ENCODE data around the gene FLOT1. TPM values are rescaled to one million over a fixed set of nuclear protein-coding genes. Genes with fewer than 3 reads are reported as not detected.

Gene FLOT1
- total RNA-seq, 1 donor from 2014 or later, result 77.6 TPM

DNA sequence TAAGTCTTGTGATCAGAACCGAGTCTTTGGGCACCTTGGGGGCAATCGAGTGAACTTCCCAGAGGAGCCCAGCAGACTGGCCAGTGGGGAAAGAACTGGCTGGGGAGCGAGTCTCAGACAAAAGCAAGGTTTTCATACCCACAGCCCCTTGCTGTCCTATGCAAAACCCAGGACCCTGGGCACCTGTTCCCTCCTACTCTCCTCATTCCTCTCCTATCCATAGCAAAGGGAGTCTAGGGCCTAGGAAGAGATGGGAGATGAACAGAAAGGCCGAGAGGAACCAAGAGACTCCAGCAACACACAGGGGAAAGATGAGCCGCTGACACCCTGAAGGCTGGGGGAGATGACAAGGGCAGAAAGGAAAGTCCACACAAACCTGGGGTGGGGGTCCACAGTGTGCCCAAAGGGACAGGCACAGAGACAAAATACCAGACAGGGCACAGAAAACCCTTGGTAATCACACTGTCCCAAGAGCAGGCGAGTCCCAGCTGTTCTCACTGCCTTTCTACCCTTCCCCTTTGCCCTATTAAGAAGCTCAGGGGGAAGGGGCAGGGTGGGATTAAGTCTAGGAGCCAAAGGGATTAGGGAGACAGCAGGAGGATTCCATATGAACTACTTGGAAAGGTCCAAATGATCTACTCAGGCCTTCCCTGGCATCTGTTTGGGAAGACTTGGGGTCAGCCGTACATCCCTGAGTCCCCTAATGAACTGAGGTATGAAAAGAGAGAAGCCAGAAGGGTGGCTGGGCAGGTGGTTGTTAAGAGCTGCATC lies 62.5 kb downstream of the FLOT1 start:
- peak overlapping the region; percentile 100 for H3K4me2 ChIP-seq (ENCODE audit: low read length)
- H2AFZ ChIP-seq (ENCODE audit: low read depth, low read length), result no peak overlapping the region
- H3K4me1 ChIP-seq (ENCODE audit: insufficient read depth, low read length), result peaks cover 33% of the 10 kb centered on the region
- FAIRE-seq, result no peak
- H3K79me2 ChIP-seq (ENCODE audit: insufficient read depth, low read length), result peaks cover 82% of the 10 kb centered on the region
- H4K20me1 ChIP-seq (ENCODE audit: insufficient read depth, low read length), result peaks cover 87% of the 10 kb centered on the region
- peak overlapping the region; percentile 41 for H3K4me3 ChIP-seq (ENCODE audit: insufficient read depth, low read depth, low read length)
- H3K36me3 ChIP-seq (ENCODE audit: insufficient read depth, low read length), result peaks cover 37% of the 10 kb centered on the region
- H3K9me3 Mint-ChIP-seq (ENCODE audit: unreplicated experiment), result no peaks in the 10 kb centered on the region
- no peaks in the 10 kb centered on the region for H3K27me3 Mint-ChIP-seq (ENCODE audit: low read depth, unreplicated experiment)
- H3K27ac Mint-ChIP-seq (ENCODE audit: unreplicated experiment), result peak overlapping the region; percentile 7
- H3K9ac ChIP-seq (ENCODE audit: low read length), result peak overlapping the region; percentile 98
- H3K4me3 Mint-ChIP-seq (ENCODE audit: unreplicated experiment), result peak overlapping the region; percentile 98
- peaks cover 28% of the 10 kb centered on the region for H3K36me3 Mint-ChIP-seq (ENCODE audit: low read depth, unreplicated experiment)
- no peak for DNase-seq (ENCODE audit: low read depth)
- H3K9me3 ChIP-seq (ENCODE audit: insufficient read depth, low read depth, low read length), result no peaks in the 10 kb centered on the region
- peaks cover 23% of the 10 kb centered on the region for H3K4me1 Mint-ChIP-seq (ENCODE audit: low read depth, unreplicated experiment)
- TF ChIP-seq EZH2 (IDR thresholded peaks at IDR 0.05; ENCODE audit: insufficient read depth, low read length), result no peak
- TF ChIP-seq, protein P1, sequence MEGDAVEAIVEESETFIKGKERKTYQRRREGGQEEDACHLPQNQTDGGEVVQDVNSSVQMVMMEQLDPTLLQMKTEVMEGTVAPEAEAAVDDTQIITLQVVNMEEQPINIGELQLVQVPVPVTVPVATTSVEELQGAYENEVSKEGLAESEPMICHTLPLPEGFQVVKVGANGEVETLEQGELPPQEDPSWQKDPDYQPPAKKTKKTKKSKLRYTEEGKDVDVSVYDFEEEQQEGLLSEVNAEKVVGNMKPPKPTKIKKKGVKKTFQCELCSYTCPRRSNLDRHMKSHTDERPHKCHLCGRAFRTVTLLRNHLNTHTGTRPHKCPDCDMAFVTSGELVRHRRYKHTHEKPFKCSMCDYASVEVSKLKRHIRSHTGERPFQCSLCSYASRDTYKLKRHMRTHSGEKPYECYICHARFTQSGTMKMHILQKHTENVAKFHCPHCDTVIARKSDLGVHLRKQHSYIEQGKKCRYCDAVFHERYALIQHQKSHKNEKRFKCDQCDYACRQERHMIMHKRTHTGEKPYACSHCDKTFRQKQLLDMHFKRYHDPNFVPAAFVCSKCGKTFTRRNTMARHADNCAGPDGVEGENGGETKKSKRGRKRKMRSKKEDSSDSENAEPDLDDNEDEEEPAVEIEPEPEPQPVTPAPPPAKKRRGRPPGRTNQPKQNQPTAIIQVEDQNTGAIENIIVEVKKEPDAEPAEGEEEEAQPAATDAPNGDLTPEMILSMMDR (IDR thresholded peaks at IDR 0.05; ENCODE audit: insufficient read depth, low read depth, low read length), result no peak
- H3K27ac ChIP-seq (ENCODE audit: low read depth, low read length), result peak overlapping the region; percentile 8
- H3K27me3 ChIP-seq (ENCODE audit: insufficient read depth, low read length), result no peaks in the 10 kb centered on the region

GRCh38 chr6:30678964-30679726 lies 63.3 kb downstream of the FLOT1 start:
- Histone ChIP-seq H3K27me3 (ENCODE audit: insufficient read depth, low read length) (no peaks in the 10 kb centered on the region), H3K4me1 (ENCODE audit: insufficient read depth, low read length) (peaks cover 31% of the 10 kb centered on the region), H3K4me3 (ENCODE audit: insufficient read depth, low read depth, low read length) (peak overlapping the region; percentile 41), H4K20me1 (ENCODE audit: insufficient read depth, low read length) (peaks cover 81% of the 10 kb centered on the region), H3K79me2 (ENCODE audit: insufficient read depth, low read length) (peaks cover 74% of the 10 kb centered on the region), H2AFZ (ENCODE audit: low read depth, low read length) (no peak overlapping the region), H3K9ac (ENCODE audit: low read length) (peak overlapping the region; percentile 98), H3K27ac (ENCODE audit: low read depth, low read length) (no peak overlapping the region), H3K9me3 (ENCODE audit: insufficient read depth, low read depth, low read length) (no peaks in the 10 kb centered on the region), H3K4me2 (ENCODE audit: low read length) (peak overlapping the region; percentile 100), H3K36me3 (ENCODE audit: insufficient read depth, low read length) (peaks cover 37% of the 10 kb centered on the region)
- Mint-ChIP-seq H3K9me3 (ENCODE audit: unreplicated experiment) (no peaks in the 10 kb centered on the region), H3K36me3 (ENCODE audit: low read depth, unreplicated experiment) (peaks cover 25% of the 10 kb centered on the region), H3K27ac (ENCODE audit: unreplicated experiment) (peak overlapping the region; percentile 62), H3K27me3 (ENCODE audit: low read depth, unreplicated experiment) (no peaks in the 10 kb centered on the region), H3K4me3 (ENCODE audit: unreplicated experiment) (peak overlapping the region; percentile 98), H3K4me1 (ENCODE audit: low read depth, unreplicated experiment) (peaks cover 22% of the 10 kb centered on the region)
- DNase-seq (ENCODE audit: low read depth) (peak; percentile 47), FAIRE-seq (no peak)
- TF ChIP-seq, protein P1 (IDR thresholded peaks at IDR 0.05; ENCODE audit: insufficient read depth, low read depth, low read length), result peak; percentile 70
- no peak for TF ChIP-seq EZH2 (IDR thresholded peaks at IDR 0.05; ENCODE audit: insufficient read depth, low read length)

Other genes with a start within 250 kb of the FLOT1 start
- 49.0 and 49.3 TPM in 2 replicates for gene GNL1, start 186.2 kb downstream of the FLOT1 start, total RNA-seq
- gene PRR3, start 185.4 kb downstream of the FLOT1 start, total RNA-seq, result 11.0 and 13.0 TPM in 2 replicates
- gene ABCF1, start 171.2 kb downstream of the FLOT1 start, total RNA-seq, result 58.1 and 60.3 TPM in 2 replicates
- gene PPP1R10, start 125.4 kb downstream of the FLOT1 start, total RNA-seq, result 64.6 and 69.1 TPM in 2 replicates
- 28.0 and 29.3 TPM in 2 replicates for gene MRPS18B, start 124.8 kb downstream of the FLOT1 start, total RNA-seq
- 15.7 and 16.6 TPM in 2 replicates for gene ATAT1, start 115.8 kb downstream of the FLOT1 start, total RNA-seq
- gene C6orf136, start 95.6 kb downstream of the FLOT1 start, total RNA-seq, result 12.0 and 12.7 TPM in 2 replicates
- gene DHX16, start 69.7 kb downstream of the FLOT1 start, total RNA-seq, result 29.3 and 30.0 TPM in 2 replicates
- 145 and 156 TPM in 2 replicates for gene PPP1R18, start 56.0 kb downstream of the FLOT1 start, total RNA-seq
- gene NRM, start 51.7 kb downstream of the FLOT1 start, total RNA-seq, result 12.2 and 12.8 TPM in 2 replicates
- 25.2 and 25.4 TPM in 2 replicates for gene MDC1, start 25.4 kb downstream of the FLOT1 start, total RNA-seq
- 815 and 887 TPM in 2 replicates for gene TUBB, start 22.3 kb downstream of the FLOT1 start, total RNA-seq
- 216 and 221 TPM in 2 replicates for gene IER3, start 1.9 kb upstream of the FLOT1 start, total RNA-seq
- gene DDR1, start 141.8 kb upstream of the FLOT1 start, total RNA-seq, result 144 and 156 TPM in 2 replicates
- 34.3 and 41.3 TPM in 2 replicates for gene GTF2H4, start 165.5 kb upstream of the FLOT1 start, total RNA-seq
- gene VARS2, start 171.6 kb upstream of the FLOT1 start, total RNA-seq, result 19.8 and 21.6 TPM in 2 replicates
- not detected in 2 replicates for gene SFTA2, start 189.5 kb upstream of the FLOT1 start, total RNA-seq
- not detected in 2 replicates for gene MUCL3, start 198.3 kb upstream of the FLOT1 start, total RNA-seq
- not detected in 2 replicates for gene MUC21, start 241.0 kb upstream of the FLOT1 start, total RNA-seq